ENCODE measurements around the gene ANO6. TPM values are rescaled to one million over a fixed set of nuclear protein-coding genes. Genes with fewer than 3 reads are reported as not detected.
"Not testable (repeated sequence)": the region's sequence is repeated elsewhere in the genome, so short reads cannot be mapped to it uniquely, and the experiment has no call there.

ANO6 gene
- total RNA-seq, 2 experiments from 2014 or later, result 19.0 to 21.4 TPM

GRCh38 chr12:45247589-45247988 lies 31.7 kb downstream of the ANO6 start:
- CTCF ChIA-PET, result no interaction called here
- POLR2A ChIA-PET, result no interaction called here
- no peak overlapping the region for H3K4me3 Mint-ChIP-seq
- DNase-seq, result no peak
- H3K27me3 Mint-ChIP-seq, result no peaks in the 10 kb centered on the region
- peaks cover 28% of the 10 kb centered on the region for H3K4me1 Mint-ChIP-seq (ENCODE audit: low read depth)
- intact Hi-C loops (cut with micrococcal nuclease), result no loop called here
- no peak overlapping the region for H3K27ac Mint-ChIP-seq
- H3K36me3 Mint-ChIP-seq, result no peaks in the 10 kb centered on the region
- H3K9me3 Mint-ChIP-seq, result no peaks in the 10 kb centered on the region

GRCh38 chr12:45248095-45248494 lies 32.2 kb downstream of the ANO6 start:
- CTCF ChIA-PET, result no interaction called here
- H3K27ac Mint-ChIP-seq, result no peak overlapping the region
- intact Hi-C loops (cut with micrococcal nuclease), result no loop called here
- H3K27me3 Mint-ChIP-seq, result no peaks in the 10 kb centered on the region
- no peak for DNase-seq
- POLR2A ChIA-PET, result no interaction called here
- H3K4me1 Mint-ChIP-seq (ENCODE audit: low read depth), result peaks cover 28% of the 10 kb centered on the region
- no peaks in the 10 kb centered on the region for H3K9me3 Mint-ChIP-seq
- no peak overlapping the region for H3K4me3 Mint-ChIP-seq
- H3K36me3 Mint-ChIP-seq, result no peaks in the 10 kb centered on the region

- H3K9me3 Mint-ChIP-seq, result no peaks in the 10 kb centered on the region
- no peak overlapping the region for H3K27ac Mint-ChIP-seq
- H3K36me3 Mint-ChIP-seq, result no peaks in the 10 kb centered on the region
- DNase-seq, result no peak
- H3K4me3 Mint-ChIP-seq, result no peak overlapping the region
- H3K4me1 Mint-ChIP-seq (ENCODE audit: low read depth), result peaks cover 28% of the 10 kb centered on the region
- ChIA-PET CTCF (no interaction called here), POLR2A (interaction anchor here (0.6 kb wide), 1 partner anchor 32 kb away, joined by 3 read pairs; no protein-coding TSS in a partner anchor)
- H3K27me3 Mint-ChIP-seq, result no peaks in the 10 kb centered on the region
- intact Hi-C loops (cut with micrococcal nuclease), result no loop called here
These were observed 38.4 kb downstream of the ANO6 start for GRCh38 chr12:45254254-45254653.

GRCh38 chr12:45256721-45257120 lies 40.8 kb downstream of the ANO6 start:
- ChIA-PET CTCF (interaction anchor here (1.1 kb wide), 1 partner anchor 22 kb away, joined by 4 read pairs; no protein-coding TSS in a partner anchor), POLR2A (no interaction called here)
- no peaks in the 10 kb centered on the region for H3K9me3 Mint-ChIP-seq
- no peak overlapping the region for H3K4me3 Mint-ChIP-seq
- no peak for DNase-seq
- intact Hi-C loops (cut with micrococcal nuclease), result no loop called here
- H3K36me3 Mint-ChIP-seq, result peaks cover 2% of the 10 kb centered on the region
- H3K27ac Mint-ChIP-seq, result no peak overlapping the region
- H3K4me1 Mint-ChIP-seq (ENCODE audit: low read depth), result peaks cover 42% of the 10 kb centered on the region
- no peaks in the 10 kb centered on the region for H3K27me3 Mint-ChIP-seq

GRCh38 chr12:45257185-45257930 lies 41.5 kb downstream of the ANO6 start:
- no peaks in the 10 kb centered on the region for H3K9me3 Mint-ChIP-seq
- H3K4me1 Mint-ChIP-seq (ENCODE audit: low read depth), result peaks cover 42% of the 10 kb centered on the region
- ChIA-PET POLR2A (no interaction called here), CTCF (interaction anchor here (1.1 kb wide), 1 partner anchor 22 kb away, joined by 4 read pairs; no protein-coding TSS in a partner anchor)
- DNase-seq, result no peak
- intact Hi-C loops (cut with micrococcal nuclease), result no loop called here
- no peak overlapping the region for H3K4me3 Mint-ChIP-seq
- H3K27ac Mint-ChIP-seq, result no peak overlapping the region
- no peaks in the 10 kb centered on the region for H3K27me3 Mint-ChIP-seq
- peaks cover 2% of the 10 kb centered on the region for H3K36me3 Mint-ChIP-seq

GRCh38 chr12:45259675-45260074 lies 43.8 kb downstream of the ANO6 start:
- intact Hi-C loops (cut with micrococcal nuclease), result no loop called here
- no peak for DNase-seq
- no peak overlapping the region for H3K27ac Mint-ChIP-seq
- H3K9me3 Mint-ChIP-seq, result no peaks in the 10 kb centered on the region
- ChIA-PET POLR2A (no interaction called here), CTCF (no interaction called here)
- H3K36me3 Mint-ChIP-seq, result peaks cover 2% of the 10 kb centered on the region
- H3K4me3 Mint-ChIP-seq, result no peak overlapping the region
- peaks cover 38% of the 10 kb centered on the region for H3K4me1 Mint-ChIP-seq (ENCODE audit: low read depth)
- no peaks in the 10 kb centered on the region for H3K27me3 Mint-ChIP-seq

GRCh38 chr12:45260104-45260815 lies 44.4 kb downstream of the ANO6 start:
- Mint-ChIP-seq H3K27me3 (no peaks in the 10 kb centered on the region), H3K27ac (no peak overlapping the region)
- POLR2A ChIA-PET, result no interaction called here

GRCh38 chr12:45260854-45261253 lies 45.0 kb downstream of the ANO6 start:
- no peak for DNase-seq
- Mint-ChIP-seq H3K27ac (no peak overlapping the region), H3K27me3 (no peaks in the 10 kb centered on the region), H3K36me3 (peaks cover 2% of the 10 kb centered on the region), H3K9me3 (no peaks in the 10 kb centered on the region), H3K4me3 (no peak overlapping the region), H3K4me1 (ENCODE audit: low read depth) (peaks cover 38% of the 10 kb centered on the region)
- POLR2A ChIA-PET, result no interaction called here
- intact Hi-C loops (cut with micrococcal nuclease), result no loop called here
- CTCF ChIA-PET, result no interaction called here

More at GRCh38 chr12:45260104-45260815, 44.4 kb downstream of the ANO6 start:
- Mint-ChIP-seq H3K4me3 (no peak overlapping the region), H3K9me3 (no peaks in the 10 kb centered on the region), H3K36me3 (peaks cover 2% of the 10 kb centered on the region), H3K4me1 (ENCODE audit: low read depth) (peaks cover 38% of the 10 kb centered on the region)
- CTCF ChIA-PET, result no interaction called here
- intact Hi-C loops (cut with micrococcal nuclease), result no loop called here
- DNase-seq, result no peak

- H3K27ac Mint-ChIP-seq; DNase-seq; intact Hi-C loops (cut with micrococcal nuclease); H3K27me3 Mint-ChIP-seq; H3K9me3 Mint-ChIP-seq; H3K36me3 Mint-ChIP-seq; H3K4me3 Mint-ChIP-seq; CTCF ChIA-PET: not testable (repeated sequence)
- H3K4me1 Mint-ChIP-seq (ENCODE audit: low read depth), result peaks cover 31% of the 10 kb centered on the region
- POLR2A ChIA-PET, result interaction anchor here (0.6 kb wide), 1 partner anchor 85 kb away, joined by 3 read pairs; no protein-coding TSS in a partner anchor
These were observed 46.3 kb downstream of the ANO6 start for GRCh38 chr12:45262185-45262584.

GRCh38 chr12:45263587-45263986 lies 47.7 kb downstream of the ANO6 start:
- H3K27me3 Mint-ChIP-seq, result no peaks in the 10 kb centered on the region
- no peak overlapping the region for H3K4me3 Mint-ChIP-seq
- CTCF ChIA-PET, result no interaction called here
- H3K9me3 Mint-ChIP-seq, result no peaks in the 10 kb centered on the region
- H3K4me1 Mint-ChIP-seq (ENCODE audit: low read depth), result peaks cover 22% of the 10 kb centered on the region
- intact Hi-C loops (cut with micrococcal nuclease), result no loop called here
- no peak for DNase-seq
- peaks cover 2% of the 10 kb centered on the region for H3K36me3 Mint-ChIP-seq
- no peak overlapping the region for H3K27ac Mint-ChIP-seq
- POLR2A ChIA-PET, result no interaction called here

- CTCF ChIA-PET, result interaction anchor here (1.2 kb wide), 1 partner anchor 98 kb away, joined by 4 read pairs; no protein-coding TSS in a partner anchor
- Mint-ChIP-seq H3K27me3 (no peaks in the 10 kb centered on the region), H3K4me3 (no peak overlapping the region), H3K27ac (no peak overlapping the region), H3K9me3 (no peaks in the 10 kb centered on the region), H3K4me1 (ENCODE audit: low read depth) (peaks cover 2% of the 10 kb centered on the region), H3K36me3 (peaks cover 6% of the 10 kb centered on the region)
- DNase-seq, result no peak
- intact Hi-C loops (cut with micrococcal nuclease), result no loop called here
- POLR2A ChIA-PET, result no interaction called here
These were observed 52.9 kb downstream of the ANO6 start for GRCh38 chr12:45268672-45269411.

GRCh38 chr12:45269412-45269751 lies 53.5 kb downstream of the ANO6 start:
- Mint-ChIP-seq H3K36me3 (peaks cover 6% of the 10 kb centered on the region), H3K9me3 (no peaks in the 10 kb centered on the region), H3K27ac (no peak overlapping the region), H3K27me3 (no peaks in the 10 kb centered on the region), H3K4me3 (no peak overlapping the region), H3K4me1 (ENCODE audit: low read depth) (peaks cover 2% of the 10 kb centered on the region)
- no peak for DNase-seq
- POLR2A ChIA-PET, result no interaction called here
- intact Hi-C loops (cut with micrococcal nuclease), result no loop called here
- CTCF ChIA-PET, result interaction anchor here (0.7 to 0.9 kb wide), 2 partner anchors 274 to 1698 kb away, joined by 3 read pairs; no protein-coding TSS in a partner anchor
